Measurements from ENCODE around the gene SATL1.

SATL1 gene

GRCh38 chrX:85139422-85139821 lies 104.2 kb downstream of the SATL1 start:
- peaks cover 0 to 2% (median 0%) of the 10 kb centered on the region in 5 experiments for H3K27me3 ChIP-seq (replicated peaks in 2 of 5; ENCODE audit: control insufficient read depth in 4 of 5, insufficient read depth in 5 of 5, low read length in 4 of 5)
- no peaks in the 10 kb centered on the region for H3K9me3 ChIP-seq (ENCODE audit: control extremely low read depth in 1 of 5, control insufficient read depth in 4 of 5, insufficient read depth in 2 of 5, low read depth in 1 of 5, low read length in 4 of 5)
- H3K4me3 ChIP-seq (ENCODE audit: control insufficient read depth in 1 of 7, extremely low read depth in 1 of 7, insufficient read depth in 4 of 7, low read depth in 2 of 7, low read length in 6 of 7), result no peak overlapping the region
- H3K36me3 ChIP-seq (ENCODE audit: control insufficient read depth in 4 of 4, insufficient read depth in 4 of 4, low read length in 3 of 4), result no peaks in the 10 kb centered on the region
- no peak overlapping the region for H3K27ac ChIP-seq (ENCODE audit: insufficient read depth in 1 of 2, low read depth in 1 of 2, low read length in 2 of 2, poor library complexity in 1 of 2, severe bottlenecking in 2 of 2)
- no peaks in the 10 kb centered on the region for H3K4me1 ChIP-seq (ENCODE audit: control extremely low read depth in 1 of 4, control insufficient read depth in 4 of 4, insufficient read depth in 4 of 4, low read length in 3 of 4)
- ChIA-PET POLR2A (no interaction called here), CTCF (no interaction called here)
- no peak for DNase-seq
- no CpG with 5 or more reads among the region's 1 CpG for WGBS (ENCODE audit: insufficient coverage)

- H3K4me1 ChIP-seq (ENCODE audit: control extremely low read depth in 1 of 4, control insufficient read depth in 4 of 4, insufficient read depth in 4 of 4, low read length in 3 of 4), result no peaks in the 10 kb centered on the region
- H3K27ac ChIP-seq (ENCODE audit: insufficient read depth in 1 of 2, low read depth in 1 of 2, low read length in 2 of 2, poor library complexity in 1 of 2, severe bottlenecking in 2 of 2), result no peak overlapping the region
- CTCF ChIA-PET, result no interaction called here
- H3K9me3 ChIP-seq (ENCODE audit: control extremely low read depth in 1 of 5, control insufficient read depth in 4 of 5, insufficient read depth in 2 of 5, low read depth in 1 of 5, low read length in 4 of 5), result no peaks in the 10 kb centered on the region
- peaks cover 0 to 2% (median 0%) of the 10 kb centered on the region in 5 experiments for H3K27me3 ChIP-seq (replicated peaks in 2 of 5; ENCODE audit: control insufficient read depth in 4 of 5, insufficient read depth in 5 of 5, low read length in 4 of 5)
- H3K36me3 ChIP-seq (ENCODE audit: control insufficient read depth in 4 of 4, insufficient read depth in 4 of 4, low read length in 3 of 4), result no peaks in the 10 kb centered on the region
- POLR2A ChIA-PET, result no interaction called here
- H3K4me3 ChIP-seq (ENCODE audit: control insufficient read depth in 1 of 7, extremely low read depth in 1 of 7, insufficient read depth in 4 of 7, low read depth in 2 of 7, low read length in 6 of 7), result no peak overlapping the region
- no peak for DNase-seq
Measured at GRCh38 chrX:85136409-85136808, 107.2 kb downstream of the SATL1 start.

DNA sequence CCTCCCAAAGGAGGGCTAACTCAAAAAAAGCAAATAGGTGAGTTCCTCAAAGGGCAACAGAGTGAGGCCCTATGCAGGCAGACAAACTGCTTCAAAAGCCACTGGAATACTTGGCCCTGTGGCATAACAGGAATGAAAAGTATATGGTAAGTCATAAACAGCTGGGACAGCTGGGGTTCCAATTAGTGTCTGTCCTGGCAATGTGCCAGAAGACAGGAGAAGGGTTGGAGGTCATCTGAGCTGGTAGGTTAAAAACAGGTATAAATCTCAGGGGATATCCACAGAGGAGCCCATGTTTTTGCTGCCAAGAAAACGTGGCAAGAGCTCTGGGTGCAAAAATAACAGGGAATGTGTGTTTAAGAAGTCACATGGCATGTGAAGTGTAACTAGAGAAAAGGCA lies 128.3 kb downstream of the SATL1 start:
- ChIA-PET POLR2A (no interaction called here), CTCF (interaction anchor here (0.6 kb wide), 1 partner anchor 17 kb away, joined by 3 read pairs; no protein-coding TSS in a partner anchor)
- 70% methylated on average over 1 of the region's 1 CpG for WGBS (ENCODE audit: insufficient coverage)
- Histone ChIP-seq H3K9me3 (ENCODE audit: control extremely low read depth in 1 of 5, control insufficient read depth in 4 of 5, insufficient read depth in 2 of 5, low read depth in 1 of 5, low read length in 4 of 5) (no peaks in the 10 kb centered on the region), H3K4me1 (ENCODE audit: control extremely low read depth in 1 of 4, control insufficient read depth in 4 of 4, insufficient read depth in 4 of 4, low read length in 3 of 4) (peaks cover 0 to 1% (median 0%) of the 10 kb centered on the region in 4 experiments), H3K4me3 (ENCODE audit: control insufficient read depth in 1 of 7, extremely low read depth in 1 of 7, insufficient read depth in 4 of 7, low read depth in 2 of 7, low read length in 6 of 7) (no peak overlapping the region), H3K27ac (ENCODE audit: insufficient read depth in 1 of 2, low read depth in 1 of 2, low read length in 2 of 2, poor library complexity in 1 of 2, severe bottlenecking in 2 of 2) (no peak overlapping the region), H3K36me3 (ENCODE audit: control insufficient read depth in 4 of 4, insufficient read depth in 4 of 4, low read length in 3 of 4) (no peaks in the 10 kb centered on the region), H3K27me3 (replicated peaks in 2 of 5; ENCODE audit: control insufficient read depth in 4 of 5, insufficient read depth in 5 of 5, low read length in 4 of 5) (no peaks in the 10 kb centered on the region)
- no peak for DNase-seq

DNA sequence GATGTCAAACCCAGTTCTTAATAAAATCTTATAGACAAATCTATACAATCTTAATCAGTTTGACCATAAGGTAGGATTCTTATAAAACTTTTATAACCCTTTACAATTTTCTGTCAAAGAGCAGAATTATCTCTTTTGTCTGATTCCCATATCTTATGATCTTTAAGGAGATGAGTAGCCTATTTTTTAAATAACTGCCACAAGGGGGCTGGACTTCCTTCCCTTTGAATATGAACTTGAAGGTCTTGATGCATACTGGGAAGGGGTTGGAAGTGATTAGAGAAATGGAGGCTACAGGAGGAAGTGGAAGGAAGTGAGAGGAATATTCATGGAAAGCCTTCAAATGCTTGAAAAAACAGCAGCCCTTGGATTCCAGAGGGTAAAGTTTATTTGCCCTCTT lies 128.8 kb downstream of the SATL1 start:
- Histone ChIP-seq H3K36me3 (ENCODE audit: control insufficient read depth in 4 of 4, insufficient read depth in 4 of 4, low read length in 3 of 4) (no peaks in the 10 kb centered on the region), H3K27me3 (replicated peaks in 2 of 5; ENCODE audit: control insufficient read depth in 4 of 5, insufficient read depth in 5 of 5, low read length in 4 of 5) (no peaks in the 10 kb centered on the region), H3K4me1 (ENCODE audit: control extremely low read depth in 1 of 4, control insufficient read depth in 4 of 4, insufficient read depth in 4 of 4, low read length in 3 of 4) (peaks cover 0 to 1% (median 0%) of the 10 kb centered on the region in 4 experiments), H3K27ac (ENCODE audit: insufficient read depth in 1 of 2, low read depth in 1 of 2, low read length in 2 of 2, poor library complexity in 1 of 2, severe bottlenecking in 2 of 2) (no peak overlapping the region), H3K9me3 (ENCODE audit: control extremely low read depth in 1 of 5, control insufficient read depth in 4 of 5, insufficient read depth in 2 of 5, low read depth in 1 of 5, low read length in 4 of 5) (no peaks in the 10 kb centered on the region), H3K4me3 (ENCODE audit: control insufficient read depth in 1 of 7, extremely low read depth in 1 of 7, insufficient read depth in 4 of 7, low read depth in 2 of 7, low read length in 6 of 7) (no peak overlapping the region)
- DNase-seq, result no peak
- ChIA-PET CTCF (no interaction called here), POLR2A (no interaction called here)

- no peak for DNase-seq
- CTCF ChIA-PET, result interaction anchor here (1.4 kb wide), 1 partner anchor 431 kb away, joined by 3 read pairs; no protein-coding TSS in a partner anchor
- Histone ChIP-seq H3K36me3 (ENCODE audit: control insufficient read depth in 4 of 4, insufficient read depth in 4 of 4, low read length in 3 of 4) (no peaks in the 10 kb centered on the region), H3K27me3 (replicated peaks in 2 of 5; ENCODE audit: control insufficient read depth in 4 of 5, insufficient read depth in 5 of 5, low read length in 4 of 5) (no peaks in the 10 kb centered on the region), H3K4me1 (ENCODE audit: control extremely low read depth in 1 of 4, control insufficient read depth in 4 of 4, insufficient read depth in 4 of 4, low read length in 3 of 4) (peaks cover 0 to 1% (median 0%) of the 10 kb centered on the region in 4 experiments), H3K4me3 (ENCODE audit: control insufficient read depth in 1 of 7, extremely low read depth in 1 of 7, insufficient read depth in 4 of 7, low read depth in 2 of 7, low read length in 6 of 7) (no peak overlapping the region), H3K9me3 (ENCODE audit: control extremely low read depth in 1 of 5, control insufficient read depth in 4 of 5, insufficient read depth in 2 of 5, low read depth in 1 of 5, low read length in 4 of 5) (no peaks in the 10 kb centered on the region), H3K27ac (ENCODE audit: insufficient read depth in 1 of 2, low read depth in 1 of 2, low read length in 2 of 2, poor library complexity in 1 of 2, severe bottlenecking in 2 of 2) (no peak overlapping the region)
- WGBS (ENCODE audit: insufficient coverage), result 79% methylated on average over 2 of the region's 3 CpGs
- POLR2A ChIA-PET, result no interaction called here
Measured at GRCh38 chrX:85114171-85114570, 129.4 kb downstream of the SATL1 start.

DNA sequence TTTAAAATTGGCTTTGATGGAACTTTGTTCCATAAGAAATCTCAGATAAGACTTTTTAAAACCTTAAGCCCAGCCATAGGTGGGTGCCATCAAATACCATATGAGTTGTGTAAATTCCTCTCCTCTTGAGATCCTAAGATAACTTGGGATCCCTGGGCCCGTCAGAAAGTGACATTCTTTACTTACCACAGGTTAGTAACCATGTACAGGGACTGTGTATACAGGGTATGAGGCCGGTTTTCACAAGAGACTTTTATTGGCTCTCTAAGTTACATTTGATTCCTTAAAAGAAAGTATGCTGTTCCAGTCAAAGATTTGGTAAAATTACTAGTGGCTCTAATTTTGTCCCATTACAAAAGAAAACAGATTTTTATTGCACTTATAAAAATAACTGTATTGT lies 129.8 kb downstream of the SATL1 start:
- POLR2A ChIA-PET, result no interaction called here
- Histone ChIP-seq H3K4me3 (ENCODE audit: control insufficient read depth in 1 of 7, extremely low read depth in 1 of 7, insufficient read depth in 4 of 7, low read depth in 2 of 7, low read length in 6 of 7) (no peak overlapping the region), H3K9me3 (ENCODE audit: control extremely low read depth in 1 of 5, control insufficient read depth in 4 of 5, insufficient read depth in 2 of 5, low read depth in 1 of 5, low read length in 4 of 5) (no peaks in the 10 kb centered on the region), H3K27ac (ENCODE audit: insufficient read depth in 1 of 2, low read depth in 1 of 2, low read length in 2 of 2, poor library complexity in 1 of 2, severe bottlenecking in 2 of 2) (no peak overlapping the region), H3K36me3 (ENCODE audit: control insufficient read depth in 4 of 4, insufficient read depth in 4 of 4, low read length in 3 of 4) (no peaks in the 10 kb centered on the region), H3K27me3 (replicated peaks in 2 of 5; ENCODE audit: control insufficient read depth in 4 of 5, insufficient read depth in 5 of 5, low read length in 4 of 5) (no peaks in the 10 kb centered on the region), H3K4me1 (ENCODE audit: control extremely low read depth in 1 of 4, control insufficient read depth in 4 of 4, insufficient read depth in 4 of 4, low read length in 3 of 4) (peaks cover 0 to 1% (median 0%) of the 10 kb centered on the region in 4 experiments)
- DNase-seq, result no peak
- WGBS (ENCODE audit: insufficient coverage), result 40% methylated on average over 1 of the region's 2 CpGs
- CTCF ChIA-PET, result interaction anchor here (1.4 kb wide), 1 partner anchor 432 kb away, joined by 3 read pairs; no protein-coding TSS in a partner anchor

DNA sequence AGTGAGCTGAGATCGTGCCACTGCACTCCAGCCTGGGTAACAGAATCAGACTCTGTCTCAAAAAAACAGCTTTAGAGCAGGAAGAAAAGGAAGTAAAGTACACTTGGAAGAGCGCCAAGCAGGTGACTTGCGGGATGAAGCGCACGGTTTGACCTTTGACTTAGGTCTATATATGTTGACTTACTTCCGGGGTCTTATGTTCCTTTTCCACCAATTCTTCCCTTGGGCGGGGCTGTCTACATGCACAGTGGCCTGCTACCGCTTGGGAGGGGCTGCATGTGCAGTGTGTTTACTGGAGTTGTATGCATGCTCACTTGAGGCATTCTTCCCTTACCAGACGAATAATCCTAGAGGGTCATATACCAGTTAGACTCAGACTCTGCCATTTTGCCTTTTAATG lies 131.3 kb downstream of the SATL1 start:
- no peak overlapping the region for H3K4me3 ChIP-seq (ENCODE audit: control insufficient read depth in 1 of 7, extremely low read depth in 1 of 7, insufficient read depth in 4 of 7, low read depth in 2 of 7, low read length in 6 of 7)
- no peaks in the 10 kb centered on the region for H3K27me3 ChIP-seq (replicated peaks in 2 of 5; ENCODE audit: control insufficient read depth in 4 of 5, insufficient read depth in 5 of 5, low read length in 4 of 5)
- no peaks in the 10 kb centered on the region for H3K9me3 ChIP-seq (ENCODE audit: control extremely low read depth in 1 of 5, control insufficient read depth in 4 of 5, insufficient read depth in 2 of 5, low read depth in 1 of 5, low read length in 4 of 5)
- 61% methylated on average over 6 of the region's 9 CpGs for WGBS (ENCODE audit: insufficient coverage)
- H3K27ac ChIP-seq (ENCODE audit: insufficient read depth in 1 of 2, low read depth in 1 of 2, low read length in 2 of 2, poor library complexity in 1 of 2, severe bottlenecking in 2 of 2), result no peak overlapping the region
- peak in 2 of 3 donors; percentile 14 to 21 for DNase-seq
- no peaks in the 10 kb centered on the region for H3K36me3 ChIP-seq (ENCODE audit: control insufficient read depth in 4 of 4, insufficient read depth in 4 of 4, low read length in 3 of 4)
- ChIA-PET POLR2A (no interaction called here), CTCF (interaction anchor here (1.4 kb wide), 1 partner anchor 433 kb away, joined by 4 read pairs; no protein-coding TSS in a partner anchor)
- peaks cover 0 to 1% (median 0%) of the 10 kb centered on the region in 4 experiments for H3K4me1 ChIP-seq (ENCODE audit: control extremely low read depth in 1 of 4, control insufficient read depth in 4 of 4, insufficient read depth in 4 of 4, low read length in 3 of 4)
